Measurements from ENCODE around the gene GNPAT. TPM values are rescaled to one million over a fixed set of nuclear protein-coding genes. Genes with fewer than 3 reads are reported as not detected.

GNPAT gene
- total RNA-seq, result 10 to 100 TPM; 30.8 to 53.2 TPM

DNA sequence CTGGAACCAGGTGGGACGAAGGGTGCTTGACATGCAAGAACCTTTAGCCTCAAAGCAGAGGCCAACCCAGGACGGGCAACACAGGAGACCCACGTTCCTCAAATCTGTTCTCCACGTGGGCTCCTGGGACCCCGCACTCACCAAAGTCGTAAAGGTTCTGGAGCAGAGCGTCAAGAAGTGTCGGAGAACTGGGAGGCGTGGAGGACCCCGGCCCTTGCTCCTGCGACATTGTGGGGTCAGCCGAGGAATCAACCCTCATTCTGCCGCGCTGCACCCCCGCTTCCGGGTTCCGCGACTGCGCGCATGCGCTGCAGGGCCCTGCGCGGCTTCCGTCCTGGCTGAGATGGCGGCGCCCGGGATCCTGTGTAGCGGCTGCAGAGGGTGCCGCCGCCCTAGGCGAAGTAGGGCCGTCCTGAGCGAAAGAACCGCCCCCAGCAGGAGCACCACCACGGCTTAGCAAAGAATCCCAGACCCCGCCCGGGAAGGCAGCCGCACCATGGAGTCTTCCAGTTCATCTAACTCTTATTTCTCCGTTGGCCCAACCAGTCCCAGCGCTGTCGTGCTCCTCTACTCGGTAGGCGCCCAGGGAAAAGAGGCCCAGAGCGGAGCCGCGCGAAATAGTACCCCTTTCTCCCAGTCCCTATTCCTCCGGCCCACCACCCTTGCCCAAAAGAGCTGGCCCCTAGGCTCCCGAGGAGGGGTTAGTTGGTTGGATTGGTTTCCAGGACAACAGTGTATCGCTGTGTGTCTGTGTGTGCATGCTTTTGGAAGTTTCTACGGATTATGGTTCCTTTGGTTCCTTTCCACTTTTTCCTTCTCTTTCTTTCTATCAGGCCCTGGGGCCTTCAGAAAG is at the start of gene GNPAT:
Gene GNPAT, plus strand, starts transcription at position 330 of the 853 bp plus-strand sequence. Its CDS starts 167 bp downstream, at position 497.
- H3K27ac ChIP-seq, result peak within 1 kb of the TSS; percentile 77 to 89
- TF ChIP-seq, protein P1, sequence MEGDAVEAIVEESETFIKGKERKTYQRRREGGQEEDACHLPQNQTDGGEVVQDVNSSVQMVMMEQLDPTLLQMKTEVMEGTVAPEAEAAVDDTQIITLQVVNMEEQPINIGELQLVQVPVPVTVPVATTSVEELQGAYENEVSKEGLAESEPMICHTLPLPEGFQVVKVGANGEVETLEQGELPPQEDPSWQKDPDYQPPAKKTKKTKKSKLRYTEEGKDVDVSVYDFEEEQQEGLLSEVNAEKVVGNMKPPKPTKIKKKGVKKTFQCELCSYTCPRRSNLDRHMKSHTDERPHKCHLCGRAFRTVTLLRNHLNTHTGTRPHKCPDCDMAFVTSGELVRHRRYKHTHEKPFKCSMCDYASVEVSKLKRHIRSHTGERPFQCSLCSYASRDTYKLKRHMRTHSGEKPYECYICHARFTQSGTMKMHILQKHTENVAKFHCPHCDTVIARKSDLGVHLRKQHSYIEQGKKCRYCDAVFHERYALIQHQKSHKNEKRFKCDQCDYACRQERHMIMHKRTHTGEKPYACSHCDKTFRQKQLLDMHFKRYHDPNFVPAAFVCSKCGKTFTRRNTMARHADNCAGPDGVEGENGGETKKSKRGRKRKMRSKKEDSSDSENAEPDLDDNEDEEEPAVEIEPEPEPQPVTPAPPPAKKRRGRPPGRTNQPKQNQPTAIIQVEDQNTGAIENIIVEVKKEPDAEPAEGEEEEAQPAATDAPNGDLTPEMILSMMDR (IDR thresholded peaks at IDR 0.05), result no peak
- H3K4me3 ChIP-seq, result peak within 1 kb of the TSS; percentile 66 to 77
- H3K36me3 ChIP-seq, result peaks cover 26% of the 10 kb centered on the region
- no peaks in the 10 kb centered on the region for H3K9me3 ChIP-seq
- no peaks in the 10 kb centered on the region for H3K27me3 ChIP-seq
- H3K4me1 ChIP-seq, result peaks cover 0 to 39% of the 10 kb centered on the region in 2 donors
- peak; percentile 84 for DNase-seq (ENCODE audit: low spot score)

DNA sequence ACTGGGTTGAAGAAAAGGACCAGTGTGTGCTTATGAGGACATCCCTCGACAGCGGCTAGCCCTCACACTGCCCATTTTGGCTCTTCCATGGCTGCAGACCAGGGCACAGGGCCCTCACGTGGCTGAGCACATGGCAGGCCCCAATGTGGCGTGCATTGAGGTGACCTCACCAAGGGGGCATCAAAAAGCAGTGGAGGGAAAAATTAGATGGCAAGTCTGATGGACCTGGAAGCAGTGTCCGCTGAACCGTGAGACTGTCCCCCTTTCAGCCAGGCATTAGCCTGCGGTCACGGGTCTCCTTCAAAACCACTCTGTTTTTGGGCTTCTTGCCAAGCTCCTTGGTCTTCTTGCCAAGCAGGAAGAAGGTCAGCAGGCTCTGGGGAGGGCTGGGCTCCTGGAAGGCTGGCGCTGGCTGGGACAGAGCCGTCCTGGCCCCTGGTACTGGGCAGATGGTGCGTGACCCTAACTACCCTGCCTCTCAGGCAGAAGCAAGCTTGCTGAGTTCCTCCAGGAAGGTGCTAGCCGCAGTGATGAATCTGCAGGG is 48.3 kb upstream of the GNPAT start:
- Histone ChIP-seq H3K9me3 (no peaks in the 10 kb centered on the region), H3K27ac (no peak overlapping the region), H3K36me3 (no peaks in the 10 kb centered on the region), H3K27me3 (no peaks in the 10 kb centered on the region), H3K4me1 (peaks cover 0 to 11% of the 10 kb centered on the region in 2 donors), H3K4me3 (no peak overlapping the region)
- no peak for DNase-seq (ENCODE audit: low spot score)
- TF ChIP-seq, protein P1 (IDR thresholded peaks at IDR 0.05), result no peak

- no peaks in the 10 kb centered on the region for H3K27me3 ChIP-seq
These were observed 47.2 kb upstream of the GNPAT start for GRCh38 chr1:231193710-231194340.

GRCh38 chr1:231194476-231194842 is 46.6 kb upstream of the GNPAT start:
- no peak for DNase-seq (ENCODE audit: low spot score)
- H3K36me3 ChIP-seq, result no peaks in the 10 kb centered on the region
- TF ChIP-seq, protein P1 (IDR thresholded peaks at IDR 0.05), result no peak
- H3K4me3 ChIP-seq, result no peak overlapping the region
- H3K27me3 ChIP-seq, result no peaks in the 10 kb centered on the region
- H3K9me3 ChIP-seq, result no peaks in the 10 kb centered on the region
- peaks cover 0 to 11% of the 10 kb centered on the region in 2 donors for H3K4me1 ChIP-seq
- H3K27ac ChIP-seq, result no peak overlapping the region

More at GRCh38 chr1:231193710-231194340, 47.2 kb upstream of the GNPAT start:
- peaks cover 0 to 11% of the 10 kb centered on the region in 2 donors for H3K4me1 ChIP-seq
- H3K36me3 ChIP-seq, result no peaks in the 10 kb centered on the region
- H3K4me3 ChIP-seq, result no peak overlapping the region
- TF ChIP-seq, protein P1 (IDR thresholded peaks at IDR 0.05), result no peak
- no peak for DNase-seq (ENCODE audit: low spot score)
- H3K9me3 ChIP-seq, result no peaks in the 10 kb centered on the region
- H3K27ac ChIP-seq, result no peak overlapping the region

DNA sequence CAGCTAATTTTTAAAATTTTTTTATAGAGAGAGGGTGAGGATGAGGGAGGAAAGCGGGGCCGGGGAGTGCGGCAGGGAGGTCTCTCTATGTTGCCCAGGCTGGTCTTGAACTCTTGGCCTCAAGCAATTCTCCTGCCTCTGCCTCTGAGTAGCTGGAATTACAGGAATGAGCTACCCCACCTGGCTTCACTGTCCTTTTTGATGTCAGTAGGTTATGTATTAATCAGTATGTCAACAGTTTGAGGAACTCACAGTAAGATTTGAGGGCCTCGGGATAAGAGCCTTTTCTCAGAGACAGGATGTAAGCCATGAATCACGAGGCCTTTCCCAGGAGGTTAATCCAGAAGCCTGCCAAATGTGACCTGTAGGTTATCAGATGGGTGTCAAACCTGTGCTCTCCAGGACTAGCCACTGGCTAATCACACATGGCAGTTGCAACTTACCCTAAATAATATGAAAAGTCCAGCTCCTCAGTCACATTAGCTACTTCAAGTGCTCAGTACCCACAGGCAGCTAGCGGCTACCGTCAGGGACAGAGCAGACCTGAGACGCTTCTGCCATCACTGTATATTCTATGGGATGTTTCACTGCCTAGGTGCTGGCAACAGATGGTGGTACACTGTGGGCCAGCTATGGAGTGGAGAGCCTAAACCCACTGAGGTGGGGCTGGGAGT is 46.0 kb upstream of the GNPAT start:
- peaks cover 0 to 11% of the 10 kb centered on the region in 2 donors for H3K4me1 ChIP-seq
- no peaks in the 10 kb centered on the region for H3K36me3 ChIP-seq
- H3K9me3 ChIP-seq, result no peaks in the 10 kb centered on the region
- TF ChIP-seq, protein P1 (IDR thresholded peaks at IDR 0.05), result no peak
- H3K27me3 ChIP-seq, result no peaks in the 10 kb centered on the region
- no peak overlapping the region for H3K27ac ChIP-seq
- no peak overlapping the region for H3K4me3 ChIP-seq
- no peak for DNase-seq (ENCODE audit: low spot score)

Measured in right atrium auricular region (tissue), 2 donors.